Ishikawa (cell line): ENCODE measurements around the gene C1QBP.

Experiments used
- CEBPB ChIP-seq: IDR thresholded peaks from 2 replicates; pipeline ENCODE4 v1.6.1; 2012
- CREB1 ChIP-seq: IDR thresholded peaks from 2 replicates; pipeline ENCODE4 v1.6.1; 2012; ENCODE audit warnings: low read depth
- EGR1 ChIP-seq: IDR thresholded peaks from 2 replicates; pipeline ENCODE4 v1.6.1; 2012
- EP300 ChIP-seq: IDR thresholded peaks from 2 replicates; pipeline ENCODE4 v1.6.1; 2012; ENCODE audit warnings: borderline replicate concordance
- FOXM1 ChIP-seq: IDR thresholded peaks from 2 replicates; pipeline ENCODE4 v1.6.1; 2012; ENCODE audit warnings: low read depth, borderline replicate concordance
- NFIC ChIP-seq: IDR thresholded peaks from 2 replicates; pipeline ENCODE4 v1.6.1; 2012
- RAD21 ChIP-seq: IDR thresholded peaks from 2 replicates; pipeline ENCODE4 v1.6.1; 2012; ENCODE audit warnings: low read depth
- TAF1 ChIP-seq: IDR thresholded peaks from 2 replicates; pipeline ENCODE4 v1.6.1; 2012; ENCODE audit warnings: low read depth, mild to moderate bottlenecking
- TCF12 ChIP-seq: IDR thresholded peaks from 2 replicates; pipeline ENCODE4 v1.6.1; 2012; ENCODE audit warnings: low read depth
- TEAD4 ChIP-seq: IDR thresholded peaks from 2 replicates; pipeline ENCODE4 v1.6.1; 2012
- YY1 ChIP-seq: IDR thresholded peaks from 2 replicates; pipeline ENCODE4 v1.6.1; 2012; ENCODE audit warnings: low read depth
- ZBTB7A ChIP-seq: IDR thresholded peaks from 2 replicates; pipeline ENCODE4 v1.6.1; 2012; ENCODE audit warnings: low read depth
- TF ChIP-seq, protein P1 (sequence below): IDR thresholded peaks from 2 replicates; pipeline ENCODE4 v1.6.1; 2012; ENCODE audit warnings: low read depth, mild to moderate bottlenecking
- TF ChIP-seq, protein P2 (sequence below): IDR thresholded peaks from 2 replicates; pipeline ENCODE4 v1.6.1; 2012
- TF ChIP-seq, protein P3 (sequence below): IDR thresholded peaks from 2 replicates; pipeline ENCODE4 v1.6.1; 2012

C1QBP gene

DNA sequence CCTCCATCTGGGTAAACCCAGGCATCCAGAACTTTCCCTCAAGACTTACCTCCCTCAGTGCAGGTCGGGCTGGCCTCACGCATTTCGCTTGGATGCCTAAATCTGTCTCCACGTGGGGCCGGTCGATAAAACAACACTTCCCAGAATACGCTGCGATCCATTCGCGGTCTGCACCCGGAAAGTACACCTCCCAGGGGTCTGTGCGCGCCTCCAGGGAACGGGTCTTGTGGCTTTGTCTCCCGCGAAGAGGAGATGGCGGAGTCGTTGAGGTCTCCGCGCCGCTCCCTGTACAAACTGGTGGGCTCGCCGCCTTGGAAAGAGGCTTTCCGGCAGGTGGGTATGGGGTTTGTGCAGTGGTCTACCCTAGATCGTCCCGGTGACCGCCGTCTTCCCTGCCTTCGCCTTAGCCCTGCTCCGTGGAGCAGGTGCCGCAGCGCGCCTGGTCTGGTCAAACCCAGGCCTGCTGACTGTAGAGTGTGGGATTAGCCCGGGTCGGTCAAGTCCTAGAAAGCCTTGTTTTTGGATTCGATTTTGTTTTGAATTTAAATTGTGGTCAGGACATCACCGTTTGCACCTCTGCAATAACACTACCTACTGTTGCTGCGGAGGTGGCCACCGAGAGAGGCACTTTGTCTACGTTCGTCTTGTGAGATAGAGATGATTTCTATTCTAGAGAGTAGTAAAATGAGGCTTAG is 18.8 kb downstream of the C1QBP start, which contains the start of gene RPAIN:
RPAIN (plus strand) TSS at position 224 of the 695 bp plus-strand sequence; CDS start at position 253, 29 bp downstream.
- TF ChIP-seq, protein P1, sequence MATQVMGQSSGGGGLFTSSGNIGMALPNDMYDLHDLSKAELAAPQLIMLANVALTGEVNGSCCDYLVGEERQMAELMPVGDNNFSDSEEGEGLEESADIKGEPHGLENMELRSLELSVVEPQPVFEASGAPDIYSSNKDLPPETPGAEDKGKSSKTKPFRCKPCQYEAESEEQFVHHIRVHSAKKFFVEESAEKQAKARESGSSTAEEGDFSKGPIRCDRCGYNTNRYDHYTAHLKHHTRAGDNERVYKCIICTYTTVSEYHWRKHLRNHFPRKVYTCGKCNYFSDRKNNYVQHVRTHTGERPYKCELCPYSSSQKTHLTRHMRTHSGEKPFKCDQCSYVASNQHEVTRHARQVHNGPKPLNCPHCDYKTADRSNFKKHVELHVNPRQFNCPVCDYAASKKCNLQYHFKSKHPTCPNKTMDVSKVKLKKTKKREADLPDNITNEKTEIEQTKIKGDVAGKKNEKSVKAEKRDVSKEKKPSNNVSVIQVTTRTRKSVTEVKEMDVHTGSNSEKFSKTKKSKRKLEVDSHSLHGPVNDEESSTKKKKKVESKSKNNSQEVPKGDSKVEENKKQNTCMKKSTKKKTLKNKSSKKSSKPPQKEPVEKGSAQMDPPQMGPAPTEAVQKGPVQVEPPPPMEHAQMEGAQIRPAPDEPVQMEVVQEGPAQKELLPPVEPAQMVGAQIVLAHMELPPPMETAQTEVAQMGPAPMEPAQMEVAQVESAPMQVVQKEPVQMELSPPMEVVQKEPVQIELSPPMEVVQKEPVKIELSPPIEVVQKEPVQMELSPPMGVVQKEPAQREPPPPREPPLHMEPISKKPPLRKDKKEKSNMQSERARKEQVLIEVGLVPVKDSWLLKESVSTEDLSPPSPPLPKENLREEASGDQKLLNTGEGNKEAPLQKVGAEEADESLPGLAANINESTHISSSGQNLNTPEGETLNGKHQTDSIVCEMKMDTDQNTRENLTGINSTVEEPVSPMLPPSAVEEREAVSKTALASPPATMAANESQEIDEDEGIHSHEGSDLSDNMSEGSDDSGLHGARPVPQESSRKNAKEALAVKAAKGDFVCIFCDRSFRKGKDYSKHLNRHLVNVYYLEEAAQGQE: no peak
- TF ChIP-seq, protein P2, sequence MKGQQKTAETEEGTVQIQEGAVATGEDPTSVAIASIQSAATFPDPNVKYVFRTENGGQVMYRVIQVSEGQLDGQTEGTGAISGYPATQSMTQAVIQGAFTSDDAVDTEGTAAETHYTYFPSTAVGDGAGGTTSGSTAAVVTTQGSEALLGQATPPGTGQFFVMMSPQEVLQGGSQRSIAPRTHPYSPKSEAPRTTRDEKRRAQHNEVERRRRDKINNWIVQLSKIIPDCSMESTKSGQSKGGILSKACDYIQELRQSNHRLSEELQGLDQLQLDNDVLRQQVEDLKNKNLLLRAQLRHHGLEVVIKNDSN: peak; percentile 48; the same call in 1 of the 2 replicates
- TF ChIP-seq ZBTB7A (no peak; the same call in 1 of the 2 replicates), TAF1 (peak; percentile 64; the same call in 1 of the 2 replicates), TCF12 (peak; percentile 34; the same call in 1 of the 2 replicates), YY1 (peak; percentile 86)
- TF ChIP-seq, protein P3, sequence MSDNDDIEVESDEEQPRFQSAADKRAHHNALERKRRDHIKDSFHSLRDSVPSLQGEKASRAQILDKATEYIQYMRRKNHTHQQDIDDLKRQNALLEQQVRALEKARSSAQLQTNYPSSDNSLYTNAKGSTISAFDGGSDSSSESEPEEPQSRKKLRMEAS: peak; percentile 98

DNA sequence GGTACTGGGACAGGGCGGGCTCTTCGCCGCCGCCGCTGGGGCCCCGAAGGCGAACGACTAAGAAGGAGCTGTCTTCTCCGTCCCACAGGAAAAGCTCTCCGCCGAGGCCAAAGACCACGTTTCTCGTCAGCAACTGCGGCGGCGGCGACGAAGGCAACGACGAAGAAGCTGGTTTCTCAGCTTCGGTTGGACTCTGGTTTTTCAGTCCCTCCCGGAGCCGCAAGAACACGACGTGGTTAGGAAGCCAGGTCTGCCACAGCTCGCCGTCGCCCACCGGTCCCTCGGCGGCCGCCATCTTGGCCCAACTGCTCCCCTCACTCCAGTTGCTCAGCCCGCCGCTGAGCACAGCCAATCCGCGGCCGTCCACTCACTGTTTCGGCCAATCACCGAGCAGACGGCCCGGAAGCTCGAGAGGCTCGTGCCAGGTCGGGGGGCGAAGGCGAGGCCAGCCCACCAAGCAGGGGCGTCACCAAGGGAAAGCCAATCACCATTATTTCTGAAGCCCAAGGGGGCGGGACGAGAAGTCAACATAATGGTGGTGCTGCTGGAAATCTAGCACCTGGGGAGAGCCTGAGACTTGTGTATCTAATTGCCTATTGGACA is 19.5 kb downstream of the C1QBP start, which contains the start of gene NUP88:
NUP88 (minus strand) TSS at position 307 of the 603 bp plus-strand sequence; CDS start at position 295, 12 bp downstream.
- TF ChIP-seq EGR1 (peak; percentile 16; the same call in 1 of the 2 replicates), EP300 (no peak), TCF12 (no peak; the same call in 1 of the 2 replicates), TEAD4 (no peak), TAF1 (peak; percentile 94), RAD21 (no peak), CEBPB (no peak), ZBTB7A (peak; percentile 95; the same call in 1 of the 2 replicates), FOXM1 (peak; percentile 50; the same call in 1 of the 2 replicates), YY1 (peak; percentile 97), CREB1 (no peak), NFIC (no peak)
- TF ChIP-seq, protein P3: no peak; the same call in 1 of the 2 replicates
- TF ChIP-seq, protein P1: no peak
- TF ChIP-seq, protein P2: no peak; the same call in 1 of the 2 replicates

DNA sequence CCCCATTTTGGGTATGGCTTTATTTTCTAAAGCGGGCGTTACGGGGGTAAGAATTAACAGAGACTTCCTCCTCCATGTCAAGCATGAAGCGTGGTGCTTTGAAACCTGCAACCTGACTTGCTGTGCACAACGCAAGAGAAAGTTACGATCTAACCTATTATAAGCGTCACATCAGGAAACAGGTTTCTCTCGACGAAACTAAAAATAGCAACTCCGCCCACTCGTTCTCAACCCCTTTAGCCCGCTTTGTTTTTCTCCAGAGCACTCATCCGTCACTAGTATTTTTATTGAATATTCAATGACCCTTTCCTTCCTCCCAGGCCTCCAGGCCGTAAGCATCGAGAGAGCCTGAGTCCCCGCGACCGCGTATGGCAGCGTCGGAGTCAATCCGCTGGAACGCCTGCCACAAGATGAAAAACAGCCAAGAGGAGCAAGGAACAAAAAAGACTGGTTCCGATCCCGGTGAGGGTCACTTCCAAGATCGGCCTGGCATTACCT is 20.0 kb downstream of the C1QBP start:
- TF ChIP-seq YY1 (no peak), FOXM1 (no peak), TAF1 (no peak), EP300 (no peak), CREB1 (no peak), EGR1 (peak; percentile 76; the same call in 1 of the 2 replicates), NFIC (no peak)

DNA sequence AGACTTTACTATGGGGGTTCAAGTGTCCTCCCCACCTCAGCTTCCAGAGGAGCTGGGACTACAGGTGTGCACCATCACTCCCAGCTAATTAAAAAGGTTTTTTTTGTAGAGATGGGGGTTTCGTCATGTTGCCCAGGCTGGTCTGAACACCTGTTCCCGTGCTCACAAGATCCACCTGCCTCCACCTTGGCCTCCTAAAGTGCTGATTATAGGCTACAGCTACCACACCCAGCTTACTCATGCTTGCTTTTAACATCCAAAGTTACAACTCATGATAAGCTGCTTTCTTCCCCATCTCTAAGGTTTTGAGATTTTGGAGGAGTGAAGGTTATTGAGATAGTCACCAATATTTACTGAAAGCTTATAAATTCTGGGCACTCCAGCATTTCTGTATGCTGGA is 22.1 kb downstream of the C1QBP start:
- TF ChIP-seq CEBPB (no peak), EP300 (no peak), TEAD4 (no peak), ZBTB7A (no peak), RAD21 (no peak), YY1 (no peak), TAF1 (no peak), NFIC (no peak), FOXM1 (no peak), CREB1 (no peak), TCF12 (no peak), EGR1 (no peak)
- TF ChIP-seq, protein P2: no peak
- TF ChIP-seq, protein P3: no peak
- TF ChIP-seq, protein P1: no peak
